GM12865 (cell line): ENCODE measurements around the gene KBTBD6.
"Not testable (repeated sequence)": the region's sequence is repeated elsewhere in the genome, so short reads cannot be mapped to it uniquely, and the experiment has no call there.

Source experiments
- DNase-seq: peaks from one replicate; pipeline ENCODE4 v3.0.0; 2010; ENCODE audit warnings: low read depth
- H3K4me3 ChIP-seq: 2 replicates; pipeline ENCODE4 v1.5.1; 2011; ENCODE audit warnings: mild to moderate bottlenecking, low read depth, low read length, control low read depth
- CTCF ChIP-seq: IDR thresholded peaks from 2 replicates; pipeline ENCODE4 v1.5.1; 2011; ENCODE audit warnings: low read length, control low read depth, low read depth, inconsistent platforms; ENCODE audit not compliant: insufficient read depth; ENCODE audit errors: missing control alignments

KBTBD6 gene

GRCh38 chr13:41133951-41134350, 1.3 kb upstream of the KBTBD6 start:
- H3K4me3 ChIP-seq, result no peak overlapping the region
- no peak for TF ChIP-seq CTCF
- DNase-seq, result no peak

- peak overlapping the region; percentile 88 for H3K4me3 ChIP-seq
- not testable (repeated sequence) for DNase-seq
These were observed 716 bp downstream of the KBTBD6 start for GRCh38 chr13:41131660-41132511.

- DNase-seq, H3K4me3 ChIP-seq: not testable (repeated sequence)
These were observed 1.4 kb downstream of the KBTBD6 start for GRCh38 chr13:41131189-41131588.

GRCh38 chr13:41130356-41130755, 2.2 kb downstream of the KBTBD6 start:
- DNase-seq, result no peak
- TF ChIP-seq CTCF, result no peak

GRCh38 chr13:41127701-41128100, 4.9 kb downstream of the KBTBD6 start:
- no peak for TF ChIP-seq CTCF
- no peak for DNase-seq
- no peak overlapping the region for H3K4me3 ChIP-seq

More at GRCh38 chr13:41130356-41130755, 2.2 kb downstream of the KBTBD6 start:
- no peak overlapping the region for H3K4me3 ChIP-seq

GRCh38 chr13:41122838-41123237, 9.8 kb downstream of the KBTBD6 start:
- no peak for TF ChIP-seq CTCF
- no peak for DNase-seq
- H3K4me3 ChIP-seq, result no peak overlapping the region

GRCh38 chr13:41117869-41118268, 14.7 kb downstream of the KBTBD6 start:
- no peak for TF ChIP-seq CTCF
- no peak for DNase-seq

GRCh38 chr13:41111454-41111853, 21.1 kb downstream of the KBTBD6 start:
- no peak for TF ChIP-seq CTCF
- no peak for DNase-seq
- H3K4me3 ChIP-seq, result no peak overlapping the region

More at GRCh38 chr13:41117869-41118268, 14.7 kb downstream of the KBTBD6 start:
- no peak overlapping the region for H3K4me3 ChIP-seq
